Measurements from ENCODE around the gene NPR3. TPM values are rescaled to one million over a fixed set of nuclear protein-coding genes. Genes with fewer than 3 reads are reported as not detected.

The NPR3 gene
- total and polyA plus RNA-seq, 2 experiments from 2014 or later, result 0.07 to 0.15 TPM

GRCh38 chr5:32779754-32780415, 68.8 kb downstream of the NPR3 start (continued):
- TF ChIP-seq, protein P1, sequence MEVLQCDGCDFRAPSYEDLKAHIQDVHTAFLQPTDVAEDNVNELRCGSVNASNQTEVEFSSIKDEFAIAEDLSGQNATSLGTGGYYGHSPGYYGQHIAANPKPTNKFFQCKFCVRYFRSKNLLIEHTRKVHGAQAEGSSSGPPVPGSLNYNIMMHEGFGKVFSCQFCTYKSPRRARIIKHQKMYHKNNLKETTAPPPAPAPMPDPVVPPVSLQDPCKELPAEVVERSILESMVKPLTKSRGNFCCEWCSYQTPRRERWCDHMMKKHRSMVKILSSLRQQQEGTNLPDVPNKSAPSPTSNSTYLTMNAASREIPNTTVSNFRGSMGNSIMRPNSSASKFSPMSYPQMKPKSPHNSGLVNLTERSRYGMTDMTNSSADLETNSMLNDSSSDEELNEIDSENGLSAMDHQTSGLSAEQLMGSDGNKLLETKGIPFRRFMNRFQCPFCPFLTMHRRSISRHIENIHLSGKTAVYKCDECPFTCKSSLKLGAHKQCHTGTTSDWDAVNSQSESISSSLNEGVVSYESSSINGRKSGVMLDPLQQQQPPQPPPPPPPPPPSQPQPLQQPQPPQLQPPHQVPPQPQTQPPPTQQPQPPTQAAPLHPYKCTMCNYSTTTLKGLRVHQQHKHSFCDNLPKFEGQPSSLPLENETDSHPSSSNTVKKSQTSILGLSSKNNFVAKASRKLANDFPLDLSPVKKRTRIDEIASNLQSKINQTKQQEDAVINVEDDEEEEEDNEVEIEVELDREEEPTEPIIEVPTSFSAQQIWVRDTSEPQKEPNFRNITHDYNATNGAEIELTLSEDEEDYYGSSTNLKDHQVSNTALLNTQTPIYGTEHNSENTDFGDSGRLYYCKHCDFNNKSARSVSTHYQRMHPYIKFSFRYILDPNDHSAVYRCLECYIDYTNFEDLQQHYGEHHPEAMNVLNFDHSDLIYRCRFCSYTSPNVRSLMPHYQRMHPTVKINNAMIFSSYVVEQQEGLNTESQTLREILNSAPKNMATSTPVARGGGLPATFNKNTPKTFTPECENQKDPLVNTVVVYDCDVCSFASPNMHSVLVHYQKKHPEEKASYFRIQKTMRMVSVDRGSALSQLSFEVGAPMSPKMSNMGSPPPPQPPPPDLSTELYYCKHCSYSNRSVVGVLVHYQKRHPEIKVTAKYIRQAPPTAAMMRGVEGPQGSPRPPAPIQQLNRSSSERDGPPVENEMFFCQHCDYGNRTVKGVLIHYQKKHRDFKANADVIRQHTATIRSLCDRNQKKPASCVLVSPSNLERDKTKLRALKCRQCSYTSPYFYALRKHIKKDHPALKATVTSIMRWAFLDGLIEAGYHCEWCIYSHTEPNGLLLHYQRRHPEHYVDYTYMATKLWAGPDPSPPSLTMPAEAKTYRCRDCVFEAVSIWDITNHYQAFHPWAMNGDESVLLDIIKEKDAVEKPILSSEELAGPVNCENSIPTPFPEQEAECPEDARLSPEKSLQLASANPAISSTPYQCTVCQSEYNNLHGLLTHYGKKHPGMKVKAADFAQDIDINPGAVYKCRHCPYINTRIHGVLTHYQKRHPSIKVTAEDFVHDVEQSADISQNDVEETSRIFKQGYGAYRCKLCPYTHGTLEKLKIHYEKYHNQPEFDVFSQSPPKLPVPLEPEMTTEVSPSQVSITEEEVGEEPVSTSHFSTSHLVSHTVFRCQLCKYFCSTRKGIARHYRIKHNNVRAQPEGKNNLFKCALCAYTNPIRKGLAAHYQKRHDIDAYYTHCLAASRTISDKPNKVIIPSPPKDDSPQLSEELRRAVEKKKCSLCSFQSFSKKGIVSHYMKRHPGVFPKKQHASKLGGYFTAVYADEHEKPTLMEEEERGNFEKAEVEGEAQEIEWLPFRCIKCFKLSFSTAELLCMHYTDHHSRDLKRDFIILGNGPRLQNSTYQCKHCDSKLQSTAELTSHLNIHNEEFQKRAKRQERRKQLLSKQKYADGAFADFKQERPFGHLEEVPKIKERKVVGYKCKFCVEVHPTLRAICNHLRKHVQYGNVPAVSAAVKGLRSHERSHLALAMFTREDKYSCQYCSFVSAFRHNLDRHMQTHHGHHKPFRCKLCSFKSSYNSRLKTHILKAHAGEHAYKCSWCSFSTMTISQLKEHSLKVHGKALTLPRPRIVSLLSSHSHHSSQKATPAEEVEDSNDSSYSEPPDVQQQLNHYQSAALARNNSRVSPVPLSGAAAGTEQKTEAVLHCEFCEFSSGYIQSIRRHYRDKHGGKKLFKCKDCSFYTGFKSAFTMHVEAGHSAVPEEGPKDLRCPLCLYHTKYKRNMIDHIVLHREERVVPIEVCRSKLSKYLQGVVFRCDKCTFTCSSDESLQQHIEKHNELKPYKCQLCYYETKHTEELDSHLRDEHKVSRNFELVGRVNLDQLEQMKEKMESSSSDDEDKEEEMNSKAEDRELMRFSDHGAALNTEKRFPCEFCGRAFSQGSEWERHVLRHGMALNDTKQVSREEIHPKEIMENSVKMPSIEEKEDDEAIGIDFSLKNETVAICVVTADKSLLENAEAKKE (CRISPR knock-in tag; IDR thresholded peaks at IDR 0.05), result no peak

GRCh38 chr5:32780508-32780919, 69.4 kb downstream of the NPR3 start:
- peaks cover 8% of the 10 kb centered on the region for H3K27me3 Mint-ChIP-seq (ENCODE audit: insufficient read depth, low read depth, poor library complexity)
- no peaks in the 10 kb centered on the region; the same call in 2 of the 3 replicates for H3K36me3 Mint-ChIP-seq (ENCODE audit: low read depth)
- H3K4me2 ChIP-seq, result no peak overlapping the region
- no peak overlapping the region for H3K27ac ChIP-seq (ENCODE audit: low read depth)
- DNase-seq (ENCODE audit: low spot score), result no peak
- no peak overlapping the region for H3K4me3 ChIP-seq
- H3K27me3 ChIP-seq (ENCODE audit: insufficient read depth), result no peaks in the 10 kb centered on the region
- H3K9me3 Mint-ChIP-seq, result no peaks in the 10 kb centered on the region
- no peak overlapping the region for H3K4me3 Mint-ChIP-seq
- no peaks in the 10 kb centered on the region for H4K20me1 ChIP-seq (replicated peaks; ENCODE audit: insufficient read depth)
- no peak overlapping the region for H2AFZ ChIP-seq
- no peaks in the 10 kb centered on the region for H3K36me3 ChIP-seq (ENCODE audit: insufficient read depth)
- H3K4me1 Mint-ChIP-seq, result no peaks in the 10 kb centered on the region; the same call in 1 of the 3 replicates
- H3K79me2 ChIP-seq (replicated peaks; ENCODE audit: insufficient read depth), result no peaks in the 10 kb centered on the region
- no peaks in the 10 kb centered on the region for H3F3A ChIP-seq (replicated peaks; ENCODE audit: low read depth)
- ATAC-seq, result no peak
- no peaks in the 10 kb centered on the region; the same call in 1 of the 2 replicates for H3K9me2 ChIP-seq (ENCODE audit: insufficient read depth)
- H3K4me1 ChIP-seq (ENCODE audit: insufficient read depth), result no peaks in the 10 kb centered on the region
- H3K27ac Mint-ChIP-seq, result no peak overlapping the region
- no peak for TF ChIP-seq NANOG (IDR thresholded peaks at IDR 0.05; ENCODE audit: borderline replicate concordance)
- TF ChIP-seq, protein P1 (CRISPR knock-in tag; IDR thresholded peaks at IDR 0.05), result no peak
- TF ChIP-seq, protein P2, sequence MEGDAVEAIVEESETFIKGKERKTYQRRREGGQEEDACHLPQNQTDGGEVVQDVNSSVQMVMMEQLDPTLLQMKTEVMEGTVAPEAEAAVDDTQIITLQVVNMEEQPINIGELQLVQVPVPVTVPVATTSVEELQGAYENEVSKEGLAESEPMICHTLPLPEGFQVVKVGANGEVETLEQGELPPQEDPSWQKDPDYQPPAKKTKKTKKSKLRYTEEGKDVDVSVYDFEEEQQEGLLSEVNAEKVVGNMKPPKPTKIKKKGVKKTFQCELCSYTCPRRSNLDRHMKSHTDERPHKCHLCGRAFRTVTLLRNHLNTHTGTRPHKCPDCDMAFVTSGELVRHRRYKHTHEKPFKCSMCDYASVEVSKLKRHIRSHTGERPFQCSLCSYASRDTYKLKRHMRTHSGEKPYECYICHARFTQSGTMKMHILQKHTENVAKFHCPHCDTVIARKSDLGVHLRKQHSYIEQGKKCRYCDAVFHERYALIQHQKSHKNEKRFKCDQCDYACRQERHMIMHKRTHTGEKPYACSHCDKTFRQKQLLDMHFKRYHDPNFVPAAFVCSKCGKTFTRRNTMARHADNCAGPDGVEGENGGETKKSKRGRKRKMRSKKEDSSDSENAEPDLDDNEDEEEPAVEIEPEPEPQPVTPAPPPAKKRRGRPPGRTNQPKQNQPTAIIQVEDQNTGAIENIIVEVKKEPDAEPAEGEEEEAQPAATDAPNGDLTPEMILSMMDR (conservative IDR thresholded peaks at IDR 0.05; ENCODE audit: low read depth in 2 of 2), result no peak

Measured in GM23338 (cell line).